H1 (cell line): Measurements from ENCODE around the gene AWAT1.

Experiments used
- CHD7 ChIP-seq: fragments of 300-600 bp; sonication (generic); IDR thresholded peaks from 2 replicates; pipeline ENCODE4 v1.7.1; 2012; ENCODE audit warnings: low read length, moderate library complexity, mild to moderate bottlenecking, inconsistent platforms; ENCODE audit not compliant: insufficient replicate concordance
- CTCF ChIP-seq, 3 experiments: IDR thresholded peaks; 1 replicate in 2 of 3; 2 replicates in 1 of 3; pipeline versions ENCODE4 v1.5.1 to v1.6.1; 2011; ENCODE audit warnings: low read length in 3 of 3, mild to moderate bottlenecking in 3 of 3, inconsistent platforms in 2 of 3, low read depth in 1 of 3, moderate library complexity in 1 of 3; ENCODE audit not compliant: insufficient read depth in 1 of 3; ENCODE audit errors: control extremely low read depth in 1 of 3
- E2F6 ChIP-seq: IDR thresholded peaks from 2 replicates; pipeline ENCODE4 v1.6.1; 2012; ENCODE audit warnings: inconsistent platforms
- EZH2 ChIP-seq: fragments of 200-600 bp; sonication (generic); IDR thresholded peaks from 2 replicates; pipeline ENCODE4 v1.7.1; 2012; ENCODE audit warnings: low read depth, mild to moderate bottlenecking, moderate library complexity, low read length, inconsistent platforms; ENCODE audit not compliant: severe bottlenecking
- KDM1A ChIP-seq: fragments of 200-600, 300-600 bp; sonication (generic); IDR thresholded peaks from 2 replicates; pipeline ENCODE4 v1.7.1; 2016; ENCODE audit warnings: mild to moderate bottlenecking, low read length, borderline replicate concordance
- POLR2AphosphoS5 ChIP-seq: IDR thresholded peaks from 2 replicates; pipeline ENCODE4 v1.6.1; 2011; ENCODE audit warnings: low read depth, low read length
- POU5F1 ChIP-seq: IDR thresholded peaks from 2 replicates; pipeline ENCODE4 v1.6.1; 2011; ENCODE audit warnings: low read depth, mild to moderate bottlenecking, low read length, moderate library complexity
- YY1 ChIP-seq: IDR thresholded peaks from 2 replicates; pipeline ENCODE4 v1.6.1; 2011; ENCODE audit warnings: low read depth, mild to moderate bottlenecking, low read length

- TF ChIP-seq CTCF (IDR thresholded peaks at IDR 0.05; ENCODE audit: control extremely low read depth in 1 of 3, insufficient read depth in 1 of 3, low read depth in 1 of 3, low read length in 3 of 3) (no peak), POU5F1 (no peak), E2F6 (no peak), EZH2 (no peak), POLR2AphosphoS5 (no peak), CHD7 (no peak), KDM1A (no peak), YY1 (no peak)
Measured at GRCh38 chrX:70252491-70252890, 18.0 kb downstream of the AWAT1 start.
